ENCODE data around the gene KCNK1. TPM values are rescaled to one million over a fixed set of nuclear protein-coding genes. Genes with fewer than 3 reads are reported as not detected.

KCNK1 gene
- polyA plus RNA-seq, 1 donor from 2014 or later = 1.8 TPM

GRCh38 chr1:233607252-233608119 is 6.4 kb upstream of the KCNK1 start:
- Histone ChIP-seq H2AFZ (ENCODE audit: low read depth, low read length) (no peak overlapping the region), H3K27ac (ENCODE audit: low read length) (no peak overlapping the region), H4K20me1 (ENCODE audit: insufficient read depth) (no peaks in the 10 kb centered on the region), H3K4me2 (ENCODE audit: low read length) (no peak overlapping the region), H3K4me3 (ENCODE audit: low read length) (no peak overlapping the region), H3F3A (ENCODE audit: insufficient read depth, low read length, poor library complexity, severe bottlenecking) (no peaks in the 10 kb centered on the region), H3K9ac (ENCODE audit: low read length) (no peak overlapping the region), H3K9me2 (ENCODE audit: insufficient read depth, low read length) (no peaks in the 10 kb centered on the region), H3K27me3 (ENCODE audit: insufficient read depth, low read depth, low read length) (peaks cover 16% of the 10 kb centered on the region), H3K79me2 (replicated peaks; ENCODE audit: insufficient read depth, low read length) (no peaks in the 10 kb centered on the region), H3K9me3 (ENCODE audit: low read length) (no peaks in the 10 kb centered on the region), H3K36me3 (ENCODE audit: insufficient read depth, low read length) (no peaks in the 10 kb centered on the region)
- TF ChIP-seq REST (IDR thresholded peaks at IDR 0.05; ENCODE audit: borderline replicate concordance) = no peak
- no peak for TF ChIP-seq POLR2AphosphoS5 (IDR thresholded peaks at IDR 0.05)
- no peak for TF ChIP-seq MXI1 (conservative IDR thresholded peaks at IDR 0.05; ENCODE audit: poor library complexity, severe bottlenecking)
- TF ChIP-seq EZH2 (IDR thresholded peaks at IDR 0.05; ENCODE audit: borderline replicate concordance, insufficient read depth, low read length, poor library complexity, severe bottlenecking) = no peak
- no peak for TF ChIP-seq CTCF (IDR thresholded peaks at IDR 0.05; ENCODE audit: poor library complexity, severe bottlenecking)
- TF ChIP-seq SMC3 (conservative IDR thresholded peaks at IDR 0.05; ENCODE audit: poor library complexity) = no peak
- TF ChIP-seq EP300 (conservative IDR thresholded peaks at IDR 0.05; ENCODE audit: poor library complexity, severe bottlenecking) = no peak
- no peak for TF ChIP-seq RAD21 (conservative IDR thresholded peaks at IDR 0.05)
- no peak for TF ChIP-seq TAF1 (IDR thresholded peaks at IDR 0.05; ENCODE audit: low read depth)

- H3F3A ChIP-seq (ENCODE audit: insufficient read depth, low read length, poor library complexity, severe bottlenecking) = no peaks in the 10 kb centered on the region
- H4K20me1 ChIP-seq (ENCODE audit: insufficient read depth) = no peaks in the 10 kb centered on the region
- H3K79me2 ChIP-seq (replicated peaks; ENCODE audit: insufficient read depth, low read length) = no peaks in the 10 kb centered on the region
- H3K27me3 ChIP-seq (ENCODE audit: insufficient read depth, low read depth, low read length) = peaks cover 29% of the 10 kb centered on the region
- H3K9me2 ChIP-seq (ENCODE audit: insufficient read depth, low read length) = no peaks in the 10 kb centered on the region
- H2AFZ ChIP-seq (ENCODE audit: low read depth, low read length) = no peak overlapping the region
- no peak overlapping the region for H3K4me3 ChIP-seq (ENCODE audit: low read length)
- no peak for TF ChIP-seq SMC3 (conservative IDR thresholded peaks at IDR 0.05; ENCODE audit: poor library complexity)
- no peak for TF ChIP-seq CTCF (IDR thresholded peaks at IDR 0.05; ENCODE audit: poor library complexity, severe bottlenecking)
- TF ChIP-seq EZH2 (IDR thresholded peaks at IDR 0.05; ENCODE audit: borderline replicate concordance, insufficient read depth, low read length, poor library complexity, severe bottlenecking) = no peak
- TF ChIP-seq EP300 (conservative IDR thresholded peaks at IDR 0.05; ENCODE audit: poor library complexity, severe bottlenecking) = no peak
- no peak for TF ChIP-seq RAD21 (conservative IDR thresholded peaks at IDR 0.05)
- no peak for TF ChIP-seq REST (IDR thresholded peaks at IDR 0.05; ENCODE audit: borderline replicate concordance)
- no peak for TF ChIP-seq TAF1 (IDR thresholded peaks at IDR 0.05; ENCODE audit: low read depth)
- no peak for TF ChIP-seq POLR2AphosphoS5 (IDR thresholded peaks at IDR 0.05)
- no peak for TF ChIP-seq MXI1 (conservative IDR thresholded peaks at IDR 0.05; ENCODE audit: poor library complexity, severe bottlenecking)
- no peak overlapping the region for H3K9ac ChIP-seq (ENCODE audit: low read length)
- H3K9me3 ChIP-seq (ENCODE audit: low read length) = no peaks in the 10 kb centered on the region
- no peak overlapping the region for H3K4me2 ChIP-seq (ENCODE audit: low read length)
- no peak overlapping the region for H3K27ac ChIP-seq (ENCODE audit: low read length)
- no peaks in the 10 kb centered on the region for H3K36me3 ChIP-seq (ENCODE audit: insufficient read depth, low read length)
These were observed 4.9 kb upstream of the KCNK1 start for GRCh38 chr1:233608988-233609387.
